Right lobe of liver (tissue), 6 donors: ENCODE data around the gene SFTPA1. TPM values are rescaled to one million over a fixed set of nuclear protein-coding genes. Genes with fewer than 3 reads are reported as not detected.
"Not testable (repeated sequence)": the region's sequence is repeated elsewhere in the genome, so short reads cannot be mapped to it uniquely, and the experiment has no call there.

Experiments
- ATAC-seq, 4 donors: fragments of 200-7000 bp; cut with Tn5 transposase; one replicate each; pipeline ENCODE4 v1.9.1; 2020; ENCODE audit warnings: mild to moderate bottlenecking in 4 of 4, moderate library complexity in 4 of 4
- DNase-seq, 3 donors: peaks; one replicate each; pipeline ENCODE4 v3.0.0-alpha.2; 2020
- H3K27ac ChIP-seq, 3 donors: fragments of 200-600 bp; one replicate each; pipeline ENCODE4 v1.8.0; 2022
- H3K27me3 ChIP-seq, 2 donors: fragments of 200-600 bp; one replicate each; pipeline ENCODE4 v1.8.0; 2022
- H3K36me3 ChIP-seq, 4 donors: fragments of 200-600 bp; sonication (generic) in 1 of 4; one replicate each; pipeline versions ENCODE4 v1.5.1 to v1.8.0; 2017 to 2022; ENCODE audit warnings: control low read depth in 1 of 4
- H3K4me1 ChIP-seq, 4 donors: fragments of 200-600 bp; sonication (generic) in 1 of 4; one replicate each; pipeline versions ENCODE4 v1.5.1 to v1.8.0; 2017 to 2022; ENCODE audit warnings: control low read depth in 1 of 4
- H3K4me3 ChIP-seq, 3 donors: fragments of 200-600 bp; one replicate each; pipeline ENCODE4 v1.8.0; 2022
- H3K9me3 ChIP-seq, 4 donors: fragments of 200-600 bp; sonication (generic) in 1 of 4; one replicate each; pipeline versions ENCODE4 v1.5.1 to v1.8.0; 2017 to 2022; ENCODE audit warnings: control low read depth in 1 of 4
- POLR2A ChIP-seq: fragments of 450-650 bp; IDR thresholded peaks from one replicate; pipeline ENCODE4 v1.6.1; 2017; ENCODE audit warnings: antibody characterized with exemption, mild to moderate bottlenecking
- WGBS: methylation state at CpG from one replicate; pipeline ENCODE4 v1.1.6; 2018; ENCODE audit warnings: low coverage, low lambda C conversion rate; ENCODE audit not compliant: insufficient coverage; ENCODE audit errors: missing lambda C conversion rate; 5-methylcytosine and 5-hydroxymethylcytosine counted together
- intact Hi-C, 2 donors: fragments of 100-400 bp; cut with DNase I; formaldehyde crosslinking; loops; one replicate each; pipeline versions ENCODE4 v1.11.2 to v1.14.1; 2022
- total RNA-seq, 6 experiments: library from RNA; depleted of rRNA in 2 of 6; stranded (reverse); fragments of >200 nt in 2 of 6; fragmentation: NEBNext Ultra II Directional in 3 of 6; extraction: Animal tissue kit (Norgen Biotek cat#: 25700) in 3 of 6; gene quantifications; one replicate each; pipeline versions ENCODE4 v1.1.0 to v1.2.4, GENCODE V29; 2016 to 2023
- TF ChIP-seq, protein P1 (sequence below), 4 donors: fragments of 200-600 bp in 3 of 4; fragments of 450-650 bp in 1 of 4; IDR thresholded peaks; one replicate each; pipeline versions ENCODE4 v1.5.1 to v1.8.0; 2016 to 2022; ENCODE audit warnings: antibody characterized with exemption in 4 of 4, mild to moderate bottlenecking in 2 of 4
- donor health status: DM: no; HTN: yes; CAD: no.
- donor health status: DM: no; HTN: no; CAD: no.
- donor health status: DM: no; HTN: no; CAD: no.
- donor health status: DM: no; HTN: yes; CAD: no.
- donor health status: DM: no; HTN: yes; CAD: no.

The SFTPA1 gene
- total RNA-seq, 6 experiments from 2014 or later: 0.12 to 0.40 (median 0.35) TPM; not detected in 3

GRCh38 chr10:79638318-79638717 lies 27.6 kb downstream of the SFTPA1 start:
- intact Hi-C loops: no loop called here
- WGBS: no CpG with 5 or more reads among the region's 3 CpGs
- ATAC-seq: peak in 1 of 4 donors; percentile 32

GRCh38 chr10:79652695-79653094 lies 42.0 kb downstream of the SFTPA1 start:
- H3K27ac ChIP-seq, H3K27me3 ChIP-seq, ATAC-seq, H3K36me3 ChIP-seq, H3K9me3 ChIP-seq, DNase-seq, H3K4me1 ChIP-seq, H3K4me3 ChIP-seq, intact Hi-C loops: not testable (repeated sequence)
- 33% methylated on average over 2 of the region's 2 CpGs for WGBS

More at GRCh38 chr10:79638318-79638717, 27.6 kb downstream of the SFTPA1 start:
- Histone ChIP-seq H3K36me3 (no peaks in the 10 kb centered on the region), H3K9me3 (no peaks in the 10 kb centered on the region), H3K4me1 (peaks cover 0 to 9% (median 0%) of the 10 kb centered on the region in 4 donors), H3K4me3 (no peak overlapping the region), H3K27ac (no peak overlapping the region), H3K27me3 (no peaks in the 10 kb centered on the region)
- TF ChIP-seq, protein P1, sequence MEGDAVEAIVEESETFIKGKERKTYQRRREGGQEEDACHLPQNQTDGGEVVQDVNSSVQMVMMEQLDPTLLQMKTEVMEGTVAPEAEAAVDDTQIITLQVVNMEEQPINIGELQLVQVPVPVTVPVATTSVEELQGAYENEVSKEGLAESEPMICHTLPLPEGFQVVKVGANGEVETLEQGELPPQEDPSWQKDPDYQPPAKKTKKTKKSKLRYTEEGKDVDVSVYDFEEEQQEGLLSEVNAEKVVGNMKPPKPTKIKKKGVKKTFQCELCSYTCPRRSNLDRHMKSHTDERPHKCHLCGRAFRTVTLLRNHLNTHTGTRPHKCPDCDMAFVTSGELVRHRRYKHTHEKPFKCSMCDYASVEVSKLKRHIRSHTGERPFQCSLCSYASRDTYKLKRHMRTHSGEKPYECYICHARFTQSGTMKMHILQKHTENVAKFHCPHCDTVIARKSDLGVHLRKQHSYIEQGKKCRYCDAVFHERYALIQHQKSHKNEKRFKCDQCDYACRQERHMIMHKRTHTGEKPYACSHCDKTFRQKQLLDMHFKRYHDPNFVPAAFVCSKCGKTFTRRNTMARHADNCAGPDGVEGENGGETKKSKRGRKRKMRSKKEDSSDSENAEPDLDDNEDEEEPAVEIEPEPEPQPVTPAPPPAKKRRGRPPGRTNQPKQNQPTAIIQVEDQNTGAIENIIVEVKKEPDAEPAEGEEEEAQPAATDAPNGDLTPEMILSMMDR (IDR thresholded peaks at IDR 0.05): no peak
- TF ChIP-seq POLR2A: no peak
- DNase-seq: peak in 1 of 3 donors; percentile 24

DNA sequence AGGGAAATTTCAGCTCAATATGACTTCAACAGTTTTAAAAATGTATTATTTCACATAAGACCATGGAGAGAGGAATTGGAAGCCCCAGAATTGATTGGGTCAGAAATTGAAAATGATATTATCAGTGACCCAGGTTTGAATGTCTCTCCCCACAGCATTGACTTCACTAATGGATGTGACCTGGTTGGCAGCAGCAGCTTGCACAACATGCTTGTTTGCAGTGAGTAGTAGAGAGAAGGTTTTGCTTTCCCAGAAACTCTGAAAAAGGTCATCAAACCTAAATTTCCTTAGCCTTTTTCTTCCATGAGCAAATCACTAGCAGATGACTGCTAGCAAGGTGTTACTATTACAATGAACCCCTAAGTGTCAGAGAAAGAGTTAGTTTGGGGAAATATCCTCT lies 52.5 kb downstream of the SFTPA1 start:
- H3K27me3 ChIP-seq, intact Hi-C loops, H3K36me3 ChIP-seq, H3K9me3 ChIP-seq, H3K4me1 ChIP-seq, H3K27ac ChIP-seq, H3K4me3 ChIP-seq: not testable (repeated sequence)
- ATAC-seq (peak in 2 of 4 donors; percentile 56 to 63), DNase-seq (peak in 1 of 3 donors; percentile 22)

GRCh38 chr10:79664686-79665085 lies 53.9 kb downstream of the SFTPA1 start:
- H3K4me3 ChIP-seq, H3K27ac ChIP-seq, H3K27me3 ChIP-seq, H3K4me1 ChIP-seq, H3K36me3 ChIP-seq, H3K9me3 ChIP-seq, intact Hi-C loops, ATAC-seq, DNase-seq: not testable (repeated sequence)
- 79% methylated on average over 4 of the region's 4 CpGs for WGBS

Other genes with a start within 250 kb of the SFTPA1 start
- 10 to 100 TPM; 19.8 to 33.6 (median 22.7) TPM for gene ZCCHC24, start 165.3 kb upstream of the SFTPA1 start, total RNA-seq
- gene EIF5AL1, start 98.4 kb upstream of the SFTPA1 start, total RNA-seq: under 1 TPM in 5 of 6 experiments, not detected in 1; 0.31 to 0.54 (median 0.44) TPM
- gene SFTPA2, start 50.5 kb upstream of the SFTPA1 start, total RNA-seq: under 1 TPM in 3 of 6 experiments, not detected in 3; 0.12 to 0.95 (median 0.42) TPM
- gene NUTM2B, start 92.3 kb downstream of the SFTPA1 start, total RNA-seq: under 1 TPM; 0.16 to 0.51 (median 0.31) TPM
- under 1 TPM in 2 of 6 experiments, not detected in 4; 0.15 to 0.16 TPM for gene NUTM2E, start 215.8 kb downstream of the SFTPA1 start, total RNA-seq